ENCODE data around the gene AP3S2. TPM values are rescaled to one million over a fixed set of nuclear protein-coding genes. Genes with fewer than 3 reads are reported as not detected.

AP3S2 gene
- total RNA-seq, 4 donors from 2014 or later: 17.4 to 70.6 (median 35.9) TPM

DNA sequence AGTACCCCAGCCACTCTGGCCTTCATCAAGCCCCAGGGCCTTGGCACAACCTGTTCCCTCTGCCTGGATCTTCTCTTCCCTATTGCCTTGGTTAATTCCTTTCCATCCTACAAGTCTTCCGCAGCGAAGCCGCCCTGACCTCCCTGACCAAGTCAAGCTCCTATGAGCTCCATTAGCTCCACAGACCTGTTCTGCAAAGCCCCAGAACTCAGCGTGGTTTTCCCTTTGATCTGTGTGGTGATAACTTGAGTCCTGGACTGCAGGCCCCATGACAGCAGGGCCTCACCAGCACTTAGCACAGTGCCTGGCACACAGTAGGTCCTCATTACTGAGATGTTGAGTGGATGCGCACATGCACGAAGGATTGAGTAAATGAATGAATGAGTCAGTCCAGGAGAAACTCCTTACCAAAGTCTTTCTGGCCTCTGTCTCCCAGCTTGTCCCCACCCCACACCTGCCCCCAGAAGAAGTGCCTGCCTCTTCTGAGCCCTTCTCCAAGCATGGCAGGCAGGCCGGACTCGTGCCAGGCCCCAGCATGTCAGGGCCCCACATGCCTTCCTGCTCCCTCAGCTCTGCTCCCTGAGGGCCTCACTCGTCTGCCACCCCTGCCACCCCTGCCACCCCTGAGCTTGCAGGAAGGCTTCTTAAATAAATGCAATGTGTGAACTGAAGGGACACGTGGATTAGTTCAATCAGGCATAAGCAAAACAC lies 85.5 kb downstream of the AP3S2 start:
- TF ChIP-seq, protein P1, sequence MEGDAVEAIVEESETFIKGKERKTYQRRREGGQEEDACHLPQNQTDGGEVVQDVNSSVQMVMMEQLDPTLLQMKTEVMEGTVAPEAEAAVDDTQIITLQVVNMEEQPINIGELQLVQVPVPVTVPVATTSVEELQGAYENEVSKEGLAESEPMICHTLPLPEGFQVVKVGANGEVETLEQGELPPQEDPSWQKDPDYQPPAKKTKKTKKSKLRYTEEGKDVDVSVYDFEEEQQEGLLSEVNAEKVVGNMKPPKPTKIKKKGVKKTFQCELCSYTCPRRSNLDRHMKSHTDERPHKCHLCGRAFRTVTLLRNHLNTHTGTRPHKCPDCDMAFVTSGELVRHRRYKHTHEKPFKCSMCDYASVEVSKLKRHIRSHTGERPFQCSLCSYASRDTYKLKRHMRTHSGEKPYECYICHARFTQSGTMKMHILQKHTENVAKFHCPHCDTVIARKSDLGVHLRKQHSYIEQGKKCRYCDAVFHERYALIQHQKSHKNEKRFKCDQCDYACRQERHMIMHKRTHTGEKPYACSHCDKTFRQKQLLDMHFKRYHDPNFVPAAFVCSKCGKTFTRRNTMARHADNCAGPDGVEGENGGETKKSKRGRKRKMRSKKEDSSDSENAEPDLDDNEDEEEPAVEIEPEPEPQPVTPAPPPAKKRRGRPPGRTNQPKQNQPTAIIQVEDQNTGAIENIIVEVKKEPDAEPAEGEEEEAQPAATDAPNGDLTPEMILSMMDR (IDR thresholded peaks at IDR 0.05): no peak
- no peak for TF ChIP-seq POLR2A (IDR thresholded peaks at IDR 0.05)
- DNase-seq: no peak
- H3K4me3 ChIP-seq: no peak overlapping the region
- H3K36me3 ChIP-seq: no peaks in the 10 kb centered on the region
- no peaks in the 10 kb centered on the region for H3K4me1 ChIP-seq
- H3K27me3 ChIP-seq: no peaks in the 10 kb centered on the region
- intact Hi-C loops (cut with DNase I; ENCODE audit: low total_unique reads): no loop called here
- no peak overlapping the region for H3K27ac ChIP-seq
- H3K9me3 ChIP-seq: no peaks in the 10 kb centered on the region

- H3K27me3 ChIP-seq: no peaks in the 10 kb centered on the region
- no peak overlapping the region for H3K4me3 ChIP-seq
- TF ChIP-seq, protein P1 (IDR thresholded peaks at IDR 0.05): no peak
- no peaks in the 10 kb centered on the region for H3K36me3 ChIP-seq
- H3K4me1 ChIP-seq: no peaks in the 10 kb centered on the region
- no peak overlapping the region for H3K27ac ChIP-seq
- H3K9me3 ChIP-seq: no peaks in the 10 kb centered on the region
- intact Hi-C loops (cut with DNase I; ENCODE audit: low total_unique reads): no loop called here
- DNase-seq: no peak
Observed at GRCh38 chr15:89807689-89808088, 86.1 kb downstream of the AP3S2 start.

DNA sequence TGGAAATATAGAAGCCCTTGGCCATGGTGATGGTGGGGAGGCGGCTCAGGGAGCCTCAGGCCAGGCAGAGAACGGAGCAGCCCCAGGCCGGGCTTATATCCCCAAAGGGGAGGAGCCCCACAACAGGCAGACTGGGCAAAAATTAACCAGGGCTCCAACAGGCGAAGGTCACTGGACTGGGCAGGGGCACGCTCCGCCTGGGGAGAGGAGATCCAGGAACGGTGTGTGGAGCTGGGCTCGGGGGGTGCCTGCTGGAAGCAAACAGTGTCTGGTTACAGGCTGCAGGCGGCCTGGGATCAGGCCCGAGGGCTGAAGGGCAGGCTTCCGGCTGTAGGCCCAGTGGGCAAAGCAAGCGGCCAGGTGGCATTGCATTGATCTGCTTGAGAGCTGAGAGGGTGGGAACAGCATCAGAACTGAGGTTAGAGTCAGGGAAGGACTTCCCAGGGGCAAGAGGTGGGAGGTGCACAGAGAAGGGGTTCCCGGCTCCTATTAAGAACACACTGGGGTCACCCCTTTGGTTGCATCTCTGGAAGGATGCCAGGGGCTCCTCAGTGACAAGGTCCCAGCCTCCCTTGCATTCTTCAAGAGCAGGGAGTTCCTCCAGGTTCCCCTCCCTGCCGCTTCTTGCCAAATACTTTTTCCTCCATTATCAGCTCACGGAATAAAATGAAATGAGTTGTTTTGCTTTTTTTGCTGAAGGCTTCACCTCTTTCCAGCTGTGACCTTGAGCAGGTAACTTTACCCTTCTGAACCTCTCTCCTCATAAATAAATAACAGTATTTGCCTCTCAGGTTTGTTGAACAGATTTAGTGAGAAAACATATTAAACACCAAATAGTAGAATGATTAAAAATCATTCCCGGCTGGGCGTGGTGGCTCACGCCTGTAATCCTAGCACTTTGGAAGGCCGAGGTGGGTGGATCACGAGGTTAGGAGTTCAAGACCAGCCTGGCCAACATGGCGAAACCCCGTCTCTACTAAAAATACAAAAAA lies 86.9 kb downstream of the AP3S2 start:
- no peaks in the 10 kb centered on the region for H3K36me3 ChIP-seq
- no peak overlapping the region for H3K4me3 ChIP-seq
- TF ChIP-seq, protein P1 (IDR thresholded peaks at IDR 0.05): no peak
- TF ChIP-seq POLR2A (IDR thresholded peaks at IDR 0.05): no peak
- H3K27ac ChIP-seq: no peak overlapping the region
- no peaks in the 10 kb centered on the region for H3K4me1 ChIP-seq
- intact Hi-C loops (cut with DNase I; ENCODE audit: low total_unique reads): no loop called here
- no peaks in the 10 kb centered on the region for H3K9me3 ChIP-seq
- DNase-seq: no peak
- H3K27me3 ChIP-seq: no peaks in the 10 kb centered on the region

- intact Hi-C loops (cut with DNase I; ENCODE audit: low total_unique reads): no loop called here
- H3K27me3 ChIP-seq: no peaks in the 10 kb centered on the region
- no peak overlapping the region for H3K27ac ChIP-seq
- no peaks in the 10 kb centered on the region for H3K9me3 ChIP-seq
- no peaks in the 10 kb centered on the region for H3K36me3 ChIP-seq
- DNase-seq: no peak
- TF ChIP-seq, protein P1 (IDR thresholded peaks at IDR 0.05): no peak
- no peak for TF ChIP-seq POLR2A (IDR thresholded peaks at IDR 0.05)
- H3K4me3 ChIP-seq: no peak overlapping the region
- H3K4me1 ChIP-seq: no peaks in the 10 kb centered on the region
Observed at GRCh38 chr15:89806210-89806558, 87.6 kb downstream of the AP3S2 start.
